K562 (cell line): ENCODE data around the gene NACC1. TPM values are rescaled to one million over a fixed set of nuclear protein-coding genes. Genes with fewer than 3 reads are reported as not detected.
A peak's percentile ranks its signal among the peaks of the same experiment; 100 is the strongest.

ENCODE experiments used
- ATAC-seq: fragments of 200-7000 bp; cut with Tn5 transposase; 3 replicates; pipeline ENCODE4 v1.9.1; 2020; ENCODE audit warnings: moderate library complexity
- BruUV-seq: library from RNA; stranded (reverse); fragments of 400-500 nt; replicated peaks from 2 replicates; lab custom pipeline; 2021; lab: Mats Ljungman, UMichigan
- CTCF ChIA-PET: fragments of 300-600 bp; formaldehyde crosslinking; extraction: SDS; loops from one replicate; lab custom pipeline; 2021; ENCODE audit warnings: low intra/inter-chr PET ratio; lab: Yijun Ruan, JAX
- POLR2A ChIA-PET: fragments of 300-600, 350-650 bp; sonication (Branson Sonifier 250); formaldehyde crosslinking; extraction: SDS; loops from one replicate; lab custom pipeline; 2021; ENCODE audit warnings: antibody characterized with exemption, inconsistent platforms; lab: Yijun Ruan, JAX
- DNase-seq, 4 experiments: peaks; one replicate each; pipeline versions ENCODE4 v3.0.0 to v3.0.0-alpha.2; 2011 to 2018; ENCODE audit warnings: low spot score in 3 of 4, mixed read lengths in 3 of 4; ENCODE audit errors: extremely low read depth in 1 of 4
- FAIRE-seq: peaks from 2 replicates; lab custom pipeline; 2011; peaks lifted over from hg19 to GRCh38; lab: Jason Lieb, UNC
- H2AFZ ChIP-seq: 2 replicates; pipeline ENCODE4 v1.6.0; 2011; ENCODE audit warnings: low read depth, low read length, control low read depth, inconsistent platforms
- H3K27ac ChIP-seq: fragments of 200-600 bp; 3 replicates; pipeline ENCODE4 v1.8.0; 2011; ENCODE audit warnings: low read depth, mild to moderate bottlenecking, control low read depth, inconsistent platforms, low read length, moderate library complexity, mixed read lengths; ENCODE audit errors: extremely low read depth
- H3K27me3 ChIP-seq, 2 experiments: fragments of 300-600 bp in 1 of 2; 2 replicates in 1 of 2; 3 replicates in 1 of 2; pipeline versions ENCODE4 v1.6.0 to v1.8.0; 2011; ENCODE audit warnings: inconsistent platforms in 2 of 2, low read length in 2 of 2, mild to moderate bottlenecking in 1 of 2, mixed read lengths in 1 of 2, moderate library complexity in 1 of 2; ENCODE audit not compliant: control insufficient read depth in 2 of 2, insufficient read depth in 2 of 2
- H3K36me3 ChIP-seq: fragments of 300-600 bp; 3 replicates; pipeline ENCODE4 v1.8.0; 2011; ENCODE audit warnings: mild to moderate bottlenecking, low read length, inconsistent platforms; ENCODE audit not compliant: control insufficient read depth, insufficient read depth
- H3K4me1 ChIP-seq, 2 experiments: fragments of 200-600 bp in 1 of 2; replicated peaks in 1 of 2; 2 replicates in 1 of 2; 3 replicates in 1 of 2; pipeline versions ENCODE4 v1.5.1 to v1.8.0; 2011; ENCODE audit warnings: inconsistent platforms in 2 of 2, low read length in 2 of 2, mild to moderate bottlenecking in 1 of 2, mixed read lengths in 1 of 2, moderate library complexity in 1 of 2; ENCODE audit not compliant: control insufficient read depth in 2 of 2, insufficient read depth in 2 of 2
- H3K4me2 ChIP-seq: 2 replicates; pipeline ENCODE4 v1.6.1; 2011; ENCODE audit warnings: low read length, control low read depth, inconsistent platforms, mixed read lengths; ENCODE audit not compliant: insufficient read depth
- H3K4me3 ChIP-seq: fragments of 200-600 bp; sonication (generic), shearing (Covaris generic); 2 replicates; pipeline ENCODE4 v1.5.1; 2016; ENCODE audit warnings: control low read depth, inconsistent platforms
- H3K79me2 ChIP-seq: fragments of 200-600 bp; 3 replicates; pipeline ENCODE4 v1.8.0; 2011; ENCODE audit warnings: low read length, inconsistent platforms; ENCODE audit not compliant: control insufficient read depth, insufficient read depth
- H3K9ac ChIP-seq, 2 experiments: 2 replicates each; pipeline versions ENCODE4 v1.6.0 to v1.6.1; 2011; ENCODE audit warnings: low read depth in 2 of 2, low read length in 2 of 2, control low read depth in 1 of 2, inconsistent platforms in 1 of 2, mild to moderate bottlenecking in 1 of 2, mixed read lengths in 1 of 2; ENCODE audit not compliant: insufficient read depth in 1 of 2
- H3K9me1 ChIP-seq: one replicate; pipeline ENCODE4 v1.6.0; 2011; ENCODE audit warnings: inconsistent platforms, mild to moderate bottlenecking, low read length, moderate library complexity; ENCODE audit not compliant: control insufficient read depth, insufficient read depth
- H3K9me3 ChIP-seq: replicated peaks from 2 replicates; pipeline ENCODE4 v1.5.1; 2011; ENCODE audit warnings: low read depth, low read length, inconsistent platforms; ENCODE audit not compliant: control insufficient read depth, insufficient read depth
- H4K20me1 ChIP-seq: replicated peaks from 2 replicates; pipeline ENCODE4 v1.6.1; 2011; ENCODE audit warnings: low read length, inconsistent platforms, mixed read lengths; ENCODE audit not compliant: control insufficient read depth, insufficient read depth
- ATF7 ChIP-seq: fragments of 450-650 bp; IDR thresholded peaks from 2 replicates; pipeline ENCODE4 v1.7.1; 2014; ENCODE audit warnings: mild to moderate bottlenecking, moderate library complexity
- CEBPB ChIP-seq: fragments of 450-650 bp; IDR thresholded peaks from 2 replicates; pipeline ENCODE4 v1.6.1; 2016; ENCODE audit warnings: missing genetic modification characterization, missing compliant biosample characterization
- CREB5 ChIP-seq: fragments of 250-450 bp; sonication (Bioruptor Pico); IDR thresholded peaks from 2 replicates; pipeline ENCODE4 v1.5.0; 2020; ENCODE audit warnings: mild to moderate bottlenecking
- JUNB ChIP-seq: fragments of 450-650 bp; formaldehyde crosslinking; conservative IDR thresholded peaks from 2 replicates; pipeline ENCODE4 v1.4.0; 2020; ENCODE audit warnings: mild to moderate bottlenecking
- KDM1A ChIP-seq, 2 experiments: fragments of 450-650 bp; IDR thresholded peaks; 2 replicates each; pipeline ENCODE4 v1.6.1; 2016; ENCODE audit warnings: mild to moderate bottlenecking in 2 of 2
- NCOA6 ChIP-seq: fragments of 450-650 bp; IDR thresholded peaks from 2 replicates; pipeline ENCODE4 v1.6.1; 2017; ENCODE audit warnings: mild to moderate bottlenecking
- RFX5 ChIP-seq: IDR thresholded peaks from 2 replicates; pipeline ENCODE4 v1.6.1; 2011; ENCODE audit warnings: low read depth, mild to moderate bottlenecking, improper control_type of control experiment, low read length
- SOX6 ChIP-seq: fragments of 450-650 bp; IDR thresholded peaks from 2 replicates; pipeline ENCODE4 v1.6.1; 2014; ENCODE audit warnings: mild to moderate bottlenecking
- SP2 ChIP-seq: IDR thresholded peaks from 2 replicates; pipeline ENCODE4 v1.6.1; 2011; ENCODE audit warnings: mild to moderate bottlenecking, low read depth, low read length, moderate library complexity; ENCODE audit not compliant: poor library complexity, severe bottlenecking; ENCODE audit errors: extremely low read depth
- SRSF7 ChIP-seq: fragments of 200-400 bp; formaldehyde crosslinking; optimal IDR thresholded peaks from 2 replicates; pipeline ENCODE3; 2017; ENCODE audit warnings: mild to moderate bottlenecking, low read depth, low read length
- ZBED1 ChIP-seq: IDR thresholded peaks from 2 replicates; pipeline ENCODE4 v1.6.1; 2014
- ZNF140 ChIP-seq: fragments of 250-450 bp; sonication (Bioruptor Pico); IDR thresholded peaks from 2 replicates; pipeline ENCODE4 v1.8.0; 2021; ENCODE audit warnings: moderate library complexity, mild to moderate bottlenecking, inconsistent platforms
- ZNF436 ChIP-seq: fragments of 250-450, 450-650 bp; sonication (Bioruptor Pico); formaldehyde crosslinking; IDR thresholded peaks from 2 replicates; pipeline ENCODE4 v1.7.0; 2020; ENCODE audit warnings: mild to moderate bottlenecking
- ZNF551 ChIP-seq: fragments of 250-450 bp; sonication (Bioruptor Pico); IDR thresholded peaks from 2 replicates; pipeline ENCODE4 v1.5.0; 2021; ENCODE audit warnings: mild to moderate bottlenecking, moderate library complexity
- ZNF609 ChIP-seq: sonication (generic); formaldehyde crosslinking; IDR thresholded peaks from 2 replicates; pipeline ENCODE4 v1.8.1; 2023; ENCODE audit warnings: missing genetic modification reagents, mild to moderate bottlenecking, borderline replicate concordance
- WGBS: fragments of 100-300 bp; shearing (Covaris generic); methylation state at CpG from one replicate; pipeline ENCODE4 v1.1.6; 2016; ENCODE audit warnings: low coverage, mixed read lengths; ENCODE audit not compliant: insufficient coverage; ENCODE audit errors: missing lambda C conversion rate; 5-methylcytosine and 5-hydroxymethylcytosine counted together
- in situ Hi-C: fragments of 300-500 bp; cut with MboI; formaldehyde crosslinking; loops from 4 replicates; pipeline ENCODE4 v1.15.0; 2018; ENCODE audit warnings: inconsistent platforms, mixed read lengths
- intact Hi-C: fragments of 100-400 bp; cut with micrococcal nuclease; formaldehyde crosslinking; loops from 2 replicates; pipeline ENCODE4 v1.14.2; 2022
- polyA plus RNA-seq, 8 experiments: library from polyadenylated mRNA; depleted of rRNA in 4 of 8; stranded (reverse) in 5 of 8; unstranded in 3 of 8; fragments of >200 nt; fragmentation: Nextera tagmentation in 2 of 8; fragmentation: Illumina TruSeq in 1 of 8; extraction: Ambion mirVana in 2 of 8; extraction: Trizol in 1 of 8; gene quantifications; 2 replicates each; pipeline versions ENCODE4 v1.2.1 to v1.2.3, GENCODE V29; 2011 to 2014; ENCODE audit warnings: inconsistent platforms in 1 of 8, missing spikeins in 1 of 8
- total RNA-seq, 7 experiments: library from RNA; depleted of rRNA in 6 of 7; stranded (reverse); fragments of >200 nt in 6 of 7; fragmentation: Illumina TruSeq in 2 of 7; extraction: Trizol in 2 of 7; gene quantifications; 2 replicates each; pipeline versions ENCODE4 v1.2.1 to v1.2.3, GENCODE V29; 2011 to 2021; ENCODE audit warnings: low replicate concordance in 1 of 7

NACC1 gene
- total and polyA plus RNA-seq, 9 of the 15 experiments (the other 6 are each of a cell fraction or from before 2014, with no cell fraction given) = 0.04 to 96.6 (median 25.8) TPM

- TF ChIP-seq ZNF609 (CRISPR knock-in tag) = no peak
Observed at GRCh38 chr19:13097033-13097462, 21.0 kb upstream of the NACC1 start (continued).

GRCh38 chr19:13097463-13098258 is 20.4 kb upstream of the NACC1 start:
- intact Hi-C loops = loop anchor here (1.0 kb wide), 1 partner anchor 165 kb away; no protein-coding TSS in a partner anchor
- in situ Hi-C loops = no loop called here
- 2% methylated on average over 6 of the region's 69 CpGs for WGBS
- Histone ChIP-seq H4K20me1 (no peaks in the 10 kb centered on the region), H3K27me3 (no peaks in the 10 kb centered on the region), H3K79me2 (peaks cover 49% of the 10 kb centered on the region), H3K4me3 (peak overlapping the region; percentile 34), H3K4me1 (peaks cover 36 to 80% of the 10 kb centered on the region in 2 experiments), H3K27ac (peak overlapping the region; percentile 98), H2AFZ (no peak overlapping the region), H3K9me1 (no peaks in the 10 kb centered on the region), H3K9ac (peak overlapping the region; percentile 72 to 88), H3K4me2 (peak overlapping the region; percentile 56), H3K36me3 (peaks cover 37% of the 10 kb centered on the region), H3K9me3 (no peaks in the 10 kb centered on the region)
- POLR2A ChIA-PET = interaction anchor here (0.6 kb wide), 1 partner anchor 95 kb away, joined by 4 read pairs; no protein-coding TSS in a partner anchor
- BruUV-seq = no TSS peak
- DNase-seq = peak; percentile 68 to 89 (median 76)
- CTCF ChIA-PET = interaction anchor here (0.6 to 1.2 kb wide), 3 partner anchors 58 to 134 kb away, joined by 3 to 6 read pairs (median 5); no protein-coding TSS in a partner anchor
- FAIRE-seq = no peak
- peak; percentile 60 for ATAC-seq
- TF ChIP-seq KDM1A (IDR thresholded peaks at IDR 0.05) (no peak), ZNF140 (no peak), CEBPB (no peak), ATF7 (no peak), JUNB (CRISPR knock-in tag) (peak; percentile 61), ZNF551 (CRISPR knock-in tag) (peak; percentile 90), RFX5 (no peak), ZNF436 (peak; percentile 49), ZBED1 (peak; percentile 57), SRSF7 (no peak), SOX6 (no peak), CREB5 (peak; percentile 85), SP2 (no peak), NCOA6 (0 out of 2 replicates have a peak, but pooled peaks have one; percentile 6)
